Colon (tissue), 2 donors: Measurements from ENCODE around the gene ATP1B1.

Experiments used
- FAIRE-seq: peaks from 2 replicates; lab custom pipeline; 2012; peaks lifted over from hg19 to GRCh38; lab: Jason Lieb, UNC
- donor health status: control.
- donor health status: control.

The ATP1B1 gene

GRCh38 chr1:169094897-169095569 lies 11.5 kb upstream of the ATP1B1 start:
- FAIRE-seq: no peak

- no peak for FAIRE-seq
Measured at GRCh38 chr1:169098380-169098779, 8.1 kb upstream of the ATP1B1 start.

GRCh38 chr1:169099561-169099960 lies 6.9 kb upstream of the ATP1B1 start:
- no peak for FAIRE-seq

- FAIRE-seq: no peak
Measured at GRCh38 chr1:169100208-169100607, 6.3 kb upstream of the ATP1B1 start.

- no peak for FAIRE-seq
Measured at GRCh38 chr1:169100651-169101088, 5.8 kb upstream of the ATP1B1 start.

- FAIRE-seq: no peak
Measured at GRCh38 chr1:169102567-169102966, 3.9 kb upstream of the ATP1B1 start.

- FAIRE-seq: no peak
Measured at GRCh38 chr1:169103002-169103401, 3.5 kb upstream of the ATP1B1 start.

- no peak for FAIRE-seq
Measured at GRCh38 chr1:169103480-169103893, 3.0 kb upstream of the ATP1B1 start.

GRCh38 chr1:169105087-169105433 lies 1.4 kb upstream of the ATP1B1 start:
- no peak for FAIRE-seq

GRCh38 chr1:169105434-169106094 lies 926 bp upstream of the ATP1B1 start:
- FAIRE-seq: no peak

GRCh38 chr1:169106921-169107602 lies 572 bp downstream of the ATP1B1 start:
- no peak for FAIRE-seq

- FAIRE-seq: no peak
Measured at GRCh38 chr1:169107603-169108208, 1.2 kb downstream of the ATP1B1 start.

- FAIRE-seq: no peak
Measured at GRCh38 chr1:169108223-169108622, 1.7 kb downstream of the ATP1B1 start.

- FAIRE-seq: no peak
Measured at GRCh38 chr1:169108863-169109560, 2.5 kb downstream of the ATP1B1 start.

GRCh38 chr1:169109561-169110134 lies 3.2 kb downstream of the ATP1B1 start:
- FAIRE-seq: no peak

GRCh38 chr1:169110236-169110635 lies 3.7 kb downstream of the ATP1B1 start:
- FAIRE-seq: no peak

- FAIRE-seq: no peak
Measured at GRCh38 chr1:169110689-169111447, 4.4 kb downstream of the ATP1B1 start.

- no peak for FAIRE-seq
Measured at GRCh38 chr1:169111472-169111871, 5.0 kb downstream of the ATP1B1 start.

- no peak for FAIRE-seq
Measured at GRCh38 chr1:169112241-169112640, 5.8 kb downstream of the ATP1B1 start.

GRCh38 chr1:169113613-169114119 lies 7.2 kb downstream of the ATP1B1 start:
- FAIRE-seq: no peak
